Ascending aorta (tissue), 2 donors: Measurements from ENCODE around the gene POU2F1. TPM values are rescaled to one million over a fixed set of nuclear protein-coding genes. Genes with fewer than 3 reads are reported as not detected.
A peak's percentile ranks its signal among the peaks of the same experiment; 100 is the strongest.

Experiments
- DNase-seq, 2 donors: peaks; one replicate each; pipeline ENCODE4 v3.0.0-alpha.2; 2019; ENCODE audit warnings: low spot score in 2 of 2
- H3K27ac ChIP-seq, 2 donors: fragments of 200-600 bp; sonication (generic); one replicate each; pipeline ENCODE4 v1.5.1; 2016 to 2017; ENCODE audit warnings: mild to moderate bottlenecking in 1 of 2
- H3K27me3 ChIP-seq: fragments of 200-600 bp; sonication (generic); one replicate; pipeline ENCODE4 v1.5.1; 2017
- H3K36me3 ChIP-seq, 2 donors: fragments of 200-600 bp; sonication (generic); one replicate each; pipeline ENCODE4 v1.5.1; 2016
- H3K4me1 ChIP-seq, 2 donors: fragments of 200-600 bp; sonication (generic); one replicate each; pipeline ENCODE4 v1.5.1; 2016 to 2017; ENCODE audit warnings: mild to moderate bottlenecking in 1 of 2
- H3K4me3 ChIP-seq, 2 donors: fragments of 200-600 bp; sonication (generic); one replicate each; pipeline ENCODE4 v1.5.1; 2016 to 2017; ENCODE audit warnings: mild to moderate bottlenecking in 1 of 2
- H3K9me3 ChIP-seq, 2 donors: fragments of 200-600 bp; sonication (generic); one replicate each; pipeline ENCODE4 v1.5.1; 2016
- intact Hi-C: fragments of 100-400 bp; cut with DNase I; formaldehyde crosslinking; loops from one replicate; pipeline ENCODE4 v1.15.1; 2023
- total RNA-seq: library from RNA; depleted of rRNA; stranded (reverse); fragments of >200 nt; gene quantifications from one replicate; pipeline ENCODE4 v1.1.0, GENCODE V29; 2016
- TF ChIP-seq, protein P1 (sequence below), 3 experiments: fragments of 200-600 bp in 2 of 3; fragments of 450-650 bp in 1 of 3; sonication (generic) in 2 of 3; IDR thresholded peaks; one replicate each; pipeline ENCODE4 v1.5.1; 2016 to 2019; ENCODE audit warnings: antibody characterized with exemption in 3 of 3, mild to moderate bottlenecking in 1 of 3, moderate library complexity in 1 of 3

The POU2F1 gene
- total RNA-seq, 1 donor from 2014 or later, result 3.0 TPM

DNA sequence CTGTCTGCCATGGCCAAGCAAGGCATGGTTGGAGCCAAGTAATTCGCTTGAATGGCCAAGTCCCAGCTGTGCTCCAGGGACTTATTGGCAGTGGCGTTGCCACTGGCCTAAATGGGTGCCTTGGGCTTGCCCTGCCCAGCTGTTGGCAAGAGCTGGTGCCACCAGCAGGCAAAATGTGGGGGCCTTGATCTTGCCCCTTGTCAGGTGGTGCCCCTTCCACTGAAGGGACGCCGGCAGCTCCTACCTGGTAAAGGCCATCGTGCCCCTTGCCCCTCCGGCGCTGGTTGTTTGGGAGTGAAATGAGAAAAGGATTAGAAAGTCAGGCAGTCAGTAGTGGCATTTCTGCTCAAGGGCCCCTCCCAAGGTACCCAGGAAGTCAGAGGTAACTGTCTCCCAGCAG is 212.1 kb downstream of the POU2F1 start:
- H3K27ac ChIP-seq, result no peak overlapping the region
- no peaks in the 10 kb centered on the region for H3K4me1 ChIP-seq
- no peaks in the 10 kb centered on the region for H3K27me3 ChIP-seq
- no peaks in the 10 kb centered on the region for H3K36me3 ChIP-seq
- H3K4me3 ChIP-seq, result no peak overlapping the region
- no peaks in the 10 kb centered on the region for H3K9me3 ChIP-seq
- TF ChIP-seq, protein P1, sequence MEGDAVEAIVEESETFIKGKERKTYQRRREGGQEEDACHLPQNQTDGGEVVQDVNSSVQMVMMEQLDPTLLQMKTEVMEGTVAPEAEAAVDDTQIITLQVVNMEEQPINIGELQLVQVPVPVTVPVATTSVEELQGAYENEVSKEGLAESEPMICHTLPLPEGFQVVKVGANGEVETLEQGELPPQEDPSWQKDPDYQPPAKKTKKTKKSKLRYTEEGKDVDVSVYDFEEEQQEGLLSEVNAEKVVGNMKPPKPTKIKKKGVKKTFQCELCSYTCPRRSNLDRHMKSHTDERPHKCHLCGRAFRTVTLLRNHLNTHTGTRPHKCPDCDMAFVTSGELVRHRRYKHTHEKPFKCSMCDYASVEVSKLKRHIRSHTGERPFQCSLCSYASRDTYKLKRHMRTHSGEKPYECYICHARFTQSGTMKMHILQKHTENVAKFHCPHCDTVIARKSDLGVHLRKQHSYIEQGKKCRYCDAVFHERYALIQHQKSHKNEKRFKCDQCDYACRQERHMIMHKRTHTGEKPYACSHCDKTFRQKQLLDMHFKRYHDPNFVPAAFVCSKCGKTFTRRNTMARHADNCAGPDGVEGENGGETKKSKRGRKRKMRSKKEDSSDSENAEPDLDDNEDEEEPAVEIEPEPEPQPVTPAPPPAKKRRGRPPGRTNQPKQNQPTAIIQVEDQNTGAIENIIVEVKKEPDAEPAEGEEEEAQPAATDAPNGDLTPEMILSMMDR (IDR thresholded peaks at IDR 0.05), result no peak
- no peak for DNase-seq
- intact Hi-C loops, result no loop called here

DNA sequence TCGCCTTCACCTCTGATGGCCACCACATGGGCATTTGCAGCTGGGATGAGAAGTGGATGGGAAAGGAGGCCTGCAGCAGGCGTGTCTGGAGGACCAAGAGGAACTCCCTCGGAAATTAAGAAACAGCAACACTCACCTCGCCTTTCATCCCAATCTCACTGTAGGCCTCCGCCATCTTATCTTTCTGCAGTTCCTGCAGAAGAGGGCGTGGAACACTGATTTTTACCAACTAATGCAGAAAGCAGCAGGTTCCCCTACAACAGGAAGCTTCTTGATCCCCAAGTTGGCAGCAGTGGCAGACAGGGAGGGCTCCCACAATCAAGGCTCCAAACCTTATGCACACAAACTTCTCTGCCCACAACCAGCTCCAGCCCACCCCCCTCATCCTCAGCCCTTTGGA is 213.2 kb downstream of the POU2F1 start:
- no peaks in the 10 kb centered on the region for H3K27me3 ChIP-seq
- TF ChIP-seq, protein P1 (IDR thresholded peaks at IDR 0.05), result no peak
- no peak overlapping the region for H3K27ac ChIP-seq
- intact Hi-C loops, result no loop called here
- H3K4me1 ChIP-seq, result no peaks in the 10 kb centered on the region
- no peaks in the 10 kb centered on the region for H3K9me3 ChIP-seq
- H3K4me3 ChIP-seq, result no peak overlapping the region
- no peak for DNase-seq
- H3K36me3 ChIP-seq, result no peaks in the 10 kb centered on the region

DNA sequence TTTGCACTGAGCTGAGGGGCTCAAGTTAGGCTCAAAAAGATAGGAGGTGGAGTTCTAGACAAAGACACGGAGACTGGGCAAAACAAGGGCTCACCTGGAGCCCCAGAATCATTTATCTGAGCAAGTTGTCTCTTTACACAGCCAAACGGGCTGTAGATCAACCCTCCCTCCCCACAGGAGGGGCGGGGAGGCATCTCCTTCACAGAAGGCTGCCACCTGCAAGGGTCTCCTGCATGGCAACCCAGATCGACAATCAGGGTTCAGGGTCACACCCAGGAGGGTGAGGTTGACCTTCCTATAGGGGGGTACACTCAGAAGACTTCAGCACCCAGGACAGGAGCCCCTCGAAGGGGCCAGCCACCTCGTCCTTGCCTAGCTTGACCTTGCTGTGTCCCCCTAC is 213.6 kb downstream of the POU2F1 start:
- TF ChIP-seq, protein P1 (IDR thresholded peaks at IDR 0.05), result no peak
- Histone ChIP-seq H3K9me3 (no peaks in the 10 kb centered on the region), H3K27ac (no peak overlapping the region), H3K27me3 (no peaks in the 10 kb centered on the region), H3K36me3 (no peaks in the 10 kb centered on the region), H3K4me3 (no peak overlapping the region), H3K4me1 (peaks cover 2 to 3% of the 10 kb centered on the region in 2 donors)
- DNase-seq, result no peak
- intact Hi-C loops, result no loop called here

DNA sequence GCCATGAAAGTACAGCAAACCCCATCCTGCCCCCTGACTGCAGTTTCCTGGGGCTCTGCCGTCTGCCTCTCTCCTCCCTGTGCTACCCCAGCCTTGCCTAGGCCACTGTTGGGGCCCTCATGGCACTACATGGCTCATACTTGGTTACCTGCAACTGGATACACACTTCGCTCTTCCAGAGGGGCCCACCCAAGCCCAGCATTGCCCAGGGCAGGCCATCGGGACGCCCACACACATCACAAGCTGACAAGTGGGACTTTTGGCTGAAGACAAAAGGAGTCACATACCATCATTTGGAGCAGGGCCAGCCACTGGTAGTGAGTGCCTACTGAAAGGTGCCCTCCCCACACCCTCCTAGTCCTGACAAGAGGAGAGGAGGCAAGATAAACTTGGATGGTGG is 214.8 kb downstream of the POU2F1 start:
- Histone ChIP-seq H3K4me1 (peaks cover 4 to 6% of the 10 kb centered on the region in 2 donors), H3K9me3 (no peaks in the 10 kb centered on the region), H3K36me3 (no peaks in the 10 kb centered on the region), H3K27ac (no peak overlapping the region), H3K27me3 (no peaks in the 10 kb centered on the region), H3K4me3 (no peak overlapping the region)
- TF ChIP-seq, protein P1 (IDR thresholded peaks at IDR 0.05), result no peak
- no peak for DNase-seq
- intact Hi-C loops, result no loop called here

DNA sequence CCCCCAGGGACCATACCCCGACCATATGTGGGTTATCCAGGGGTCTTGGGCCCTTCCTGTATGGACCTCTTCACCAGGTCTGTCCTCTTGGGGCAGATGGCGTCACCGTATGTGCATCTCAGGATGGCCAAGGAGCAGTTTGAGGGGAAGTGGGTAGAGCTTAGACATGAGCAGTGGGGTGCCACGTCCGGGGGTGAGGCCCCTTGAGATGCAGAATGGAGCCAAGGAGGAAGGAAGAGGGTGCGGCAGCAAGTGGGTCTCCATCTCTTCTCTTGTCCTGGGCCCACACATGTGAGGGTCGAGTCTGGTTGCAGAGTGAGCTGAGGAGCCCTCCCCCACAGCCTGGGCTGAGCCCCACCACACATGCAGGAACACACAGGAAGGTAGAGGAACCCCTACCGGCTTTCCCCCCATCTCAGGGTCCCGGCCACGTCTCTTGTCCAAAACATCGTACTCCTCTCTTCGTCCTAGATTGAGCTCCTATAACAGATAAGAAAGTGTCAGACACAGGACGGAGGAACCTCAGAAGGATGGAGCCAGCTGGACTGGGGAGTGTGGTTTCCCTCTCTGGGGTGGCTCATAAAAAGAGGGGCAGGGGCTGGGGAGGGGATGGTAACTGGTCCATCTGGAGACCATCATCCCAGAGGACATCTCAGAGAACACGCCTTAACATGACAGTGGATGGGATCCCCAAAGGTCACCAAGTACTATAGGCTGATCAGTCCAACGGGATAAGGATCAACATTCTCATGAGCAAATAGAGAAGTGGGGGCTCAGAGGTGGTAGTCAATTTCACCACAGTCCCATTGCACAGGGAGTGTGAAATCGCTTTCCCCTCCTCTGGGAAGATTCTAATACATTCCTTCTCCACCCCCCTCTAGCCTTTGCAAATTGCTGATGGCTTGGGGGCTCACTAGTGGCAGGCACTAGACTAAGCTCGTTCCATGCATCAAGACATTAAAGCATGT is 217.8 kb downstream of the POU2F1 start:
- H3K9me3 ChIP-seq, result no peaks in the 10 kb centered on the region
- peaks cover 4 to 6% of the 10 kb centered on the region in 2 donors for H3K4me1 ChIP-seq
- H3K27me3 ChIP-seq, result no peaks in the 10 kb centered on the region
- intact Hi-C loops, result no loop called here
- no peak overlapping the region for H3K27ac ChIP-seq
- H3K4me3 ChIP-seq, result peak overlapping the region in 1 of 2 donors; percentile 58
- peak in 1 of 2 donors; percentile 33 for DNase-seq
- no peaks in the 10 kb centered on the region for H3K36me3 ChIP-seq
- TF ChIP-seq, protein P1 (IDR thresholded peaks at IDR 0.05), result no peak
